ENCODE results near the gene APEH. TPM values are rescaled to one million over a fixed set of nuclear protein-coding genes. Genes with fewer than 3 reads are reported as not detected.
A peak's percentile ranks its signal among the peaks of the same experiment; 100 is the strongest.

The APEH gene
- total RNA-seq, 1 experiment from 2014 or later, result 215 TPM

- Histone ChIP-seq H3K23ac (ENCODE audit: insufficient read length, low read depth, low read length) (no peak overlapping the region), H3K79me2 (ENCODE audit: insufficient read depth, low read length) (no peaks in the 10 kb centered on the region), H3K9ac (ENCODE audit: extremely low read depth, insufficient read length, low read length) (peak overlapping the region; percentile 23), H3K23me2 (ENCODE audit: insufficient read length, low read depth, low read length, poor library complexity, severe bottlenecking) (peaks cover 18% of the 10 kb centered on the region), H2AFZ (ENCODE audit: low read length) (no peak overlapping the region), H2BK120ac (ENCODE audit: low read depth, low read length, poor library complexity, severe bottlenecking) (no peak overlapping the region), H3K4ac (ENCODE audit: low read depth, low read length) (no peak overlapping the region), H2BK15ac (ENCODE audit: low read depth, low read length) (no peak overlapping the region), H4K20me1 (ENCODE audit: control insufficient read depth, insufficient read depth, insufficient read length) (no peaks in the 10 kb centered on the region), H3K14ac (ENCODE audit: insufficient read depth, low read length) (peak overlapping the region; percentile 47), H4K8ac (replicated peaks; ENCODE audit: insufficient read length, low read depth, low read length) (no peak overlapping the region), H4K5ac (ENCODE audit: insufficient read length, low read depth, low read length) (no peak overlapping the region), H3K18ac (ENCODE audit: insufficient read length, low read depth, low read length) (no peak overlapping the region), H3K9me3 (ENCODE audit: control insufficient read depth, low read depth, low read length) (no peaks in the 10 kb centered on the region), H2BK12ac (ENCODE audit: insufficient read length, low read depth, low read length) (no peak overlapping the region), H3K27ac (ENCODE audit: insufficient read length, low read depth, low read length) (no peak overlapping the region), H3K79me1 (ENCODE audit: insufficient read depth, low read depth, low read length, poor library complexity, severe bottlenecking) (peaks cover 2% of the 10 kb centered on the region), H3K4me1 (ENCODE audit: insufficient read depth, low read length) (no peaks in the 10 kb centered on the region), H2AK5ac (ENCODE audit: insufficient read length, low read length) (no peak overlapping the region), H3K4me2 (ENCODE audit: insufficient read depth, insufficient read length, low read length) (peak overlapping the region; percentile 44), H4K91ac (ENCODE audit: insufficient read length, low read depth, low read length) (no peak overlapping the region), H2BK20ac (ENCODE audit: low read depth, low read length, poor library complexity, severe bottlenecking) (no peak overlapping the region), H3T11ph (ENCODE audit: low read length) (no peak overlapping the region), H2BK5ac (ENCODE audit: insufficient read length, low read length) (no peak overlapping the region), H3K56ac (ENCODE audit: insufficient read length, low read depth, low read length) (no peak overlapping the region), H3K27me3 (ENCODE audit: insufficient read depth, low read length) (no peaks in the 10 kb centered on the region)
- peak overlapping the region; percentile 79 to 87 for H3K4me3 Mint-ChIP-seq
- TF ChIP-seq CTCF (conservative IDR thresholded peaks at IDR 0.05), result no peak
- no peaks in the 10 kb centered on the region for H3K9me3 Mint-ChIP-seq
- H3K4me1 Mint-ChIP-seq, result peaks cover 15% of the 10 kb centered on the region in 2 experiments
- WGBS (ENCODE audit: extremely low coverage, insufficient read length, low lambda C conversion rate), result no CpG with 5 or more reads among the region's 33 CpGs
- peaks cover 4% of the 10 kb centered on the region for H3K27me3 Mint-ChIP-seq (ENCODE audit: low read depth)
- H3K36me3 Mint-ChIP-seq (ENCODE audit: insufficient read depth in 1 of 3, low read depth in 3 of 3), result peaks cover 0 to 38% (median 34%) of the 10 kb centered on the region in 3 experiments; a peak in 6 of 7 replicates
- peak overlapping the region; percentile 3 to 95 (median 14); a peak in 3 of 7 replicates for H3K27ac Mint-ChIP-seq
- no peak for DNase-seq
Observed at GRCh38 chr3:49718858-49719213, 44.7 kb downstream of the APEH start.
